Ascending aorta (tissue), 2 donors: ENCODE results near the gene INTS2. TPM values are rescaled to one million over a fixed set of nuclear protein-coding genes. Genes with fewer than 3 reads are reported as not detected.

Source experiments
- DNase-seq, 2 donors: peaks; one replicate each; pipeline ENCODE4 v3.0.0-alpha.2; 2019; ENCODE audit warnings: low spot score in 2 of 2
- H3K27ac ChIP-seq, 2 donors: fragments of 200-600 bp; sonication (generic); one replicate each; pipeline ENCODE4 v1.5.1; 2016 to 2017; ENCODE audit warnings: mild to moderate bottlenecking in 1 of 2
- H3K27me3 ChIP-seq: fragments of 200-600 bp; sonication (generic); one replicate; pipeline ENCODE4 v1.5.1; 2017
- H3K36me3 ChIP-seq, 2 donors: fragments of 200-600 bp; sonication (generic); one replicate each; pipeline ENCODE4 v1.5.1; 2016
- H3K4me1 ChIP-seq, 2 donors: fragments of 200-600 bp; sonication (generic); one replicate each; pipeline ENCODE4 v1.5.1; 2016 to 2017; ENCODE audit warnings: mild to moderate bottlenecking in 1 of 2
- H3K4me3 ChIP-seq, 2 donors: fragments of 200-600 bp; sonication (generic); one replicate each; pipeline ENCODE4 v1.5.1; 2016 to 2017; ENCODE audit warnings: mild to moderate bottlenecking in 1 of 2
- H3K9me3 ChIP-seq, 2 donors: fragments of 200-600 bp; sonication (generic); one replicate each; pipeline ENCODE4 v1.5.1; 2016
- intact Hi-C: fragments of 100-400 bp; cut with DNase I; formaldehyde crosslinking; loops from one replicate; pipeline ENCODE4 v1.15.1; 2023
- total RNA-seq: library from RNA; depleted of rRNA; stranded (reverse); fragments of >200 nt; gene quantifications from one replicate; pipeline ENCODE4 v1.1.0, GENCODE V29; 2016
- TF ChIP-seq, protein P1 (sequence below), 3 experiments: fragments of 200-600 bp in 2 of 3; fragments of 450-650 bp in 1 of 3; sonication (generic) in 2 of 3; IDR thresholded peaks; one replicate each; pipeline ENCODE4 v1.5.1; 2016 to 2019; ENCODE audit warnings: antibody characterized with exemption in 3 of 3, mild to moderate bottlenecking in 1 of 3, moderate library complexity in 1 of 3

Gene INTS2
- total RNA-seq, 1 donor from 2014 or later = 2.2 TPM

DNA sequence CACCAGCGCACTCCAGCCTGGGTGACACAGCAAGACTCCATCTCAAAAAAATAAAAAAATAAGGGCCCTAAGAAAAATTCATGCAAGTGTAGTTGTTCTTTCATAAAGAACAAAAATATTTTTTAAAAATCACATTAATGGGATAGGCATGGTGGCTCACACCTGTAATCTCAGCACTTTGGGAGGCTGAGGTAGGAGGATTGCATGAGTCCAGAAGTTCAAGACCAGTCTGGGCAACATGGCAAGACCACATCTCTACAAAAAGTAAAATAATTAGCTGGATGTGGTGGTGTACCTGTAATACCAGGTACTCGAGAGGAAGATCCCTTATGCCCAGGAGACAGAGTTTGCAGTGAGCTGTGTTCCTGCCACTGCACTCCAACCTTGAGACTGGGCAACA, 49.3 kb downstream of the INTS2 start:
- intact Hi-C loops = no loop called here
- Histone ChIP-seq H3K27ac (no peak overlapping the region), H3K4me3 (no peak overlapping the region), H3K36me3 (peaks cover 20 to 32% of the 10 kb centered on the region in 2 donors), H3K4me1 (no peaks in the 10 kb centered on the region), H3K9me3 (no peaks in the 10 kb centered on the region), H3K27me3 (no peaks in the 10 kb centered on the region)
- no peak for DNase-seq
- TF ChIP-seq, protein P1, sequence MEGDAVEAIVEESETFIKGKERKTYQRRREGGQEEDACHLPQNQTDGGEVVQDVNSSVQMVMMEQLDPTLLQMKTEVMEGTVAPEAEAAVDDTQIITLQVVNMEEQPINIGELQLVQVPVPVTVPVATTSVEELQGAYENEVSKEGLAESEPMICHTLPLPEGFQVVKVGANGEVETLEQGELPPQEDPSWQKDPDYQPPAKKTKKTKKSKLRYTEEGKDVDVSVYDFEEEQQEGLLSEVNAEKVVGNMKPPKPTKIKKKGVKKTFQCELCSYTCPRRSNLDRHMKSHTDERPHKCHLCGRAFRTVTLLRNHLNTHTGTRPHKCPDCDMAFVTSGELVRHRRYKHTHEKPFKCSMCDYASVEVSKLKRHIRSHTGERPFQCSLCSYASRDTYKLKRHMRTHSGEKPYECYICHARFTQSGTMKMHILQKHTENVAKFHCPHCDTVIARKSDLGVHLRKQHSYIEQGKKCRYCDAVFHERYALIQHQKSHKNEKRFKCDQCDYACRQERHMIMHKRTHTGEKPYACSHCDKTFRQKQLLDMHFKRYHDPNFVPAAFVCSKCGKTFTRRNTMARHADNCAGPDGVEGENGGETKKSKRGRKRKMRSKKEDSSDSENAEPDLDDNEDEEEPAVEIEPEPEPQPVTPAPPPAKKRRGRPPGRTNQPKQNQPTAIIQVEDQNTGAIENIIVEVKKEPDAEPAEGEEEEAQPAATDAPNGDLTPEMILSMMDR (IDR thresholded peaks at IDR 0.05) = no peak

DNA sequence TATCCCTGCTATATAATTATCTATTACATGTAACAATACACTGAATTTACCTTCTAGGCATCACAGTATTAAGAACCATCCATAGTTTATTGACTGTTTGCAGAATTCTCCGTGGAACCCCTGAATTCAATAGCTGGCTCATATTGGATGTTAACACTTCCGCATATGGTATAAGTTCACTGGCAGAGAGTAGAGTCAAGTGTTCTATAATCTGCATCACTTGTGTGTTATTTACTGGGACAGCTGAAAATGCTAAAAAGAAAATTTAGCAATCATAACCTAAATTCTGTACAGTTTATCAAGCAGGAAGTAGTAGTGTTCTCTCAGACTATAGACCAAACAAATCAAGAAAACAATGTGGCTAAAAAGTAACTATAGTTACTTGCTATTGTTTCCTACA, 49.9 kb downstream of the INTS2 start:
- peaks cover 17 to 28% of the 10 kb centered on the region in 2 donors for H3K36me3 ChIP-seq
- no peak for DNase-seq
- H3K9me3 ChIP-seq = no peaks in the 10 kb centered on the region
- no peaks in the 10 kb centered on the region for H3K27me3 ChIP-seq
- H3K4me3 ChIP-seq = no peak overlapping the region
- H3K4me1 ChIP-seq = no peaks in the 10 kb centered on the region
- intact Hi-C loops = no loop called here
- no peak overlapping the region for H3K27ac ChIP-seq
- TF ChIP-seq, protein P1 (IDR thresholded peaks at IDR 0.05) = no peak

DNA sequence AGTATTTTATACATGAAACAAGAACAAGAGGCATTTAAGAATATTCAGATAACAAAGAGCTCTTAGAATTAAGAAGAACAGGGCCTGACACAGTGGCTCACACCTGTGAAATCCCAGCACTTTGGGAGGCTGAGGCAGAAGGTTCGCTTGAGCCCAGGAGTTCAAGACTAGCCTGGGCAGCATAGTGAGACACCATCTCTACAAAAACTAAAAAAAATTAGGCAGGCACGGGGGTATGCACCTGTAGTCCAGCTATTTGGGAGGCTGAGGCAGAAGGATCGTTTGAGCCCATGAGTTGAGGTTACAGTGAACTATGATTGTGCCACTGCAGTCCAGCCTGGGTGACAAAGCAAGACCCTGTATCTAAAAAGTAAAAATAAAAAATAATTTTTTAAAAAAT, 52.0 kb downstream of the INTS2 start:
- TF ChIP-seq, protein P1 (IDR thresholded peaks at IDR 0.05) = no peak
- H3K4me3 ChIP-seq = no peak overlapping the region
- no peaks in the 10 kb centered on the region for H3K4me1 ChIP-seq
- no peak for DNase-seq
- H3K9me3 ChIP-seq = no peaks in the 10 kb centered on the region
- no peaks in the 10 kb centered on the region for H3K27me3 ChIP-seq
- peaks cover 6 to 36% of the 10 kb centered on the region in 2 donors for H3K36me3 ChIP-seq
- no peak overlapping the region for H3K27ac ChIP-seq
- intact Hi-C loops = no loop called here

DNA sequence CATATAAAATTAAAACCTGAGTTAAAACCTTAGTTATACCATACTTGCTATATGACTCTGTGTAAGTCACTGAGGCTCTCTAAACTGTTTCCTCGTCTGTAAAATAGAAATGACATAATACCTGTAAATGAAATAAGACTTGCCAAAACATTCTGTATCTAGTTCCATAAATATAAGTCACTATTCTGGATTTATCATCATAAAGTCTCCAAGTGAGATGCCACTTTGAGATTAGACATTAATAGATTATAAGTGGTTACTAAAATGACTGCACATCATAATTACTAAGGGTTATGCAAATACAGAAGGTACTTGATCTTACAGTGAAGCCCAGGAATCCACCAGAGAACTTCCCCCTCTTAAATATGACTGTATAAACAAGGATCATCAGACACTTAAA, 52.5 kb downstream of the INTS2 start:
- no peak for DNase-seq
- no peaks in the 10 kb centered on the region for H3K27me3 ChIP-seq
- no peak overlapping the region for H3K4me3 ChIP-seq
- H3K36me3 ChIP-seq = peaks cover 10 to 41% of the 10 kb centered on the region in 2 donors
- no peaks in the 10 kb centered on the region for H3K4me1 ChIP-seq
- H3K27ac ChIP-seq = no peak overlapping the region
- intact Hi-C loops = no loop called here
- TF ChIP-seq, protein P1 (IDR thresholded peaks at IDR 0.05) = no peak
- no peaks in the 10 kb centered on the region for H3K9me3 ChIP-seq

DNA sequence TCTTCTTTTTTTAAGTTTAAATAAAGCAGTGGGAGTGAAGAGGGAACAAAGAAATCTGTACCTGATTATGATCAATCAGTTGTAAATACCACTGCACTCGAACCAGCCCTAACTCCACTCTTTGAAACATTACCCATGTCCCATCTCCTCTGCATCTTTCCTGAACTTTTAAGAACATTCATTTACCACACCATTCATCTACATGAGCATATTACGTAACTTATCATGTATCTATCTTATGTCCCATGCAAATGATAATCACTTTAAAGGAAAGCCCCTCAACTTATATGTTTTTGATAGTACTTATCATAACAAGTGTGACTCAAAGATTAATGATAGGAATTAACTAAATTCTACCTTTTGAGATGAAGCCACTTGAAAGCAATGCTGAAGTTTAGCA, 53.7 kb downstream of the INTS2 start:
- H3K4me1 ChIP-seq = no peaks in the 10 kb centered on the region
- no peak for DNase-seq
- H3K9me3 ChIP-seq = no peaks in the 10 kb centered on the region
- no peak overlapping the region for H3K27ac ChIP-seq
- H3K27me3 ChIP-seq = no peaks in the 10 kb centered on the region
- peaks cover 15 to 46% of the 10 kb centered on the region in 2 donors for H3K36me3 ChIP-seq
- intact Hi-C loops = no loop called here
- TF ChIP-seq, protein P1 (IDR thresholded peaks at IDR 0.05) = no peak
- no peak overlapping the region for H3K4me3 ChIP-seq

DNA sequence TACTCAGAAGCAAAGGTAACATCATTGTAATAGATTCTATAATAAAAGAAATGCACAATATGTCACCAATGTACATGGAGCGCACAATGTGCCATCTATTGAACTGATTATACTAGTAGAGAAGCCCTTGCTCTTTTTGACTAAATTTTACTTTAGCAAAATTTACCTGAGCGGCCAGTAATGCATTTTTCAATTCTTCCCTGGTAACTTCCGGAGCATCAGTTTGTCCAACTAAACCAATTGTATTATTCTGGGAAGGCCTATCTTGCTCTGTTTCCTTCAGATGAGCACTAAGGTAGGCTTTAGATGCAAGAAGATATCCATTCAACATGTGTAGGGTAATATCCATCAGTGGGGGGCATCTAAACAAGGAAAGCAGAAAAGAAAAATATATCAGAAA, 55.7 kb downstream of the INTS2 start:
- Histone ChIP-seq H3K9me3 (no peaks in the 10 kb centered on the region), H3K4me1 (no peaks in the 10 kb centered on the region), H3K4me3 (no peak overlapping the region), H3K27me3 (no peaks in the 10 kb centered on the region), H3K27ac (no peak overlapping the region), H3K36me3 (peaks cover 15 to 42% of the 10 kb centered on the region in 2 donors)
- TF ChIP-seq, protein P1 (IDR thresholded peaks at IDR 0.05) = no peak
- DNase-seq = no peak
- intact Hi-C loops = no loop called here
